ENCODE results near the gene BRICD5.
A peak's percentile ranks its signal among the peaks of the same experiment; 100 is the strongest.
"Not testable (repeated sequence)": the region's sequence is repeated elsewhere in the genome, so short reads cannot be mapped to it uniquely, and the experiment has no call there.

BRICD5 gene

GRCh38 chr16:2250652-2251295, 40.1 kb upstream of the BRICD5 start:
- Histone ChIP-seq H3K36me3 (peaks cover 45 to 79% (median 69%) of the 10 kb centered on the region in 11 experiments), H3K27ac (peak overlapping the region; percentile 69 to 91 (median 80); a peak in 21 of 22 replicates), H3K9me3 (replicated peaks in 1 of 11) (no peaks in the 10 kb centered on the region), H3K4me3 (peak overlapping the region; percentile 68 to 87 (median 74)), H3K4me1 (peaks cover 25 to 34% (median 30%) of the 10 kb centered on the region in 10 experiments), H4K20me1 (peaks cover 0 to 67% (median 43%) of the 10 kb centered on the region in 11 experiments; a peak in 21 of 22 replicates), H3K4me2 (peak overlapping the region; percentile 71 to 98 (median 89)), H3K27me3 (no peaks in the 10 kb centered on the region), H3K9ac (peak overlapping the region; percentile 80 to 93 (median 88))
- no peak for TF ChIP-seq Cebpa-rat (IDR thresholded peaks at IDR 0.05)

- Histone ChIP-seq H4K20me1 (peaks cover 9 to 61% (median 34%) of the 10 kb centered on the region in 11 experiments; a peak in 18 of 22 replicates), H3K9me3 (replicated peaks in 1 of 11) (no peaks in the 10 kb centered on the region), H3K27ac (no peak overlapping the region), H3K4me2 (no peak overlapping the region), H3K9ac (peak overlapping the region in 1 of 11 experiments; percentile 13; a peak in 1 of 22 replicates), H3K36me3 (peaks cover 46 to 79% (median 70%) of the 10 kb centered on the region in 11 experiments), H3K4me1 (peaks cover 15 to 34% (median 28%) of the 10 kb centered on the region in 10 experiments), H3K4me3 (no peak overlapping the region), H3K27me3 (no peaks in the 10 kb centered on the region)
- TF ChIP-seq Cebpa-rat (IDR thresholded peaks at IDR 0.05): no peak
These were observed 35.7 kb upstream of the BRICD5 start for GRCh38 chr16:2246301-2246885.

GRCh38 chr16:2244926-2245795, 34.5 kb upstream of the BRICD5 start:
- no peak for TF ChIP-seq Cebpa-rat (IDR thresholded peaks at IDR 0.05)
- Histone ChIP-seq H3K27me3 (no peaks in the 10 kb centered on the region), H3K9ac (no peak overlapping the region), H4K20me1 (peaks cover 7 to 67% (median 30%) of the 10 kb centered on the region in 11 experiments; a peak in 18 of 22 replicates), H3K4me2 (no peak overlapping the region), H3K4me3 (no peak overlapping the region), H3K27ac (no peak overlapping the region), H3K4me1 (peaks cover 9 to 28% (median 20%) of the 10 kb centered on the region in 10 experiments), H3K9me3 (replicated peaks in 1 of 11) (no peaks in the 10 kb centered on the region), H3K36me3 (peaks cover 46 to 90% (median 72%) of the 10 kb centered on the region in 11 experiments)

- Histone ChIP-seq H4K20me1 (peaks cover 9 to 76% (median 37%) of the 10 kb centered on the region in 11 experiments; a peak in 20 of 22 replicates), H3K9me3 (replicated peaks in 1 of 11) (no peaks in the 10 kb centered on the region), H3K9ac (0 out of 22 replicates have a peak overlapping the region, but pooled peaks of 2 of the 11 experiments have one; percentile 1 to 6), H3K36me3 (peaks cover 53 to 99% (median 78%) of the 10 kb centered on the region in 11 experiments), H3K27ac (no peak overlapping the region), H3K4me3 (no peak overlapping the region), H3K4me1 (peaks cover under 1 to 19% (median 12%) of the 10 kb centered on the region in 10 experiments; a peak in 19 of 20 replicates), H3K4me2 (no peak overlapping the region), H3K27me3 (no peaks in the 10 kb centered on the region)
- TF ChIP-seq Cebpa-rat (IDR thresholded peaks at IDR 0.05): no peak
These were observed 33.6 kb upstream of the BRICD5 start for GRCh38 chr16:2244301-2244700.

- no peaks in the 10 kb centered on the region for H3K9me3 ChIP-seq (replicated peaks in 1 of 11)
- no peak overlapping the region for H3K27ac ChIP-seq
- H4K20me1 ChIP-seq: peaks cover 9 to 81% (median 43%) of the 10 kb centered on the region in 11 experiments; a peak in 20 of 22 replicates
- H3K27me3 ChIP-seq: no peaks in the 10 kb centered on the region
- H3K9ac ChIP-seq: peak overlapping the region in 6 of 11 experiments; percentile 1 to 34 (median 12); a peak in 1 of 22 replicates
- no peak overlapping the region for H3K4me3 ChIP-seq
- H3K4me2 ChIP-seq: no peak overlapping the region; a peak in 1 of 22 replicates
- H3K4me1 ChIP-seq: peaks cover 0 to 19% (median 11%) of the 10 kb centered on the region in 10 experiments; a peak in 15 of 20 replicates
- TF ChIP-seq Cebpa-rat (IDR thresholded peaks at IDR 0.05): no peak
- H3K36me3 ChIP-seq: peaks cover 53 to 99% (median 79%) of the 10 kb centered on the region in 11 experiments
These were observed 33.1 kb upstream of the BRICD5 start for GRCh38 chr16:2243781-2244180.

GRCh38 chr16:2243031-2243528, 32.4 kb upstream of the BRICD5 start:
- Histone ChIP-seq H3K4me1 (peaks cover 0 to 19% (median 11%) of the 10 kb centered on the region in 10 experiments; a peak in 15 of 20 replicates), H3K9me3 (replicated peaks in 1 of 11) (no peaks in the 10 kb centered on the region), H3K27ac (no peak overlapping the region), H3K4me2 (peak overlapping the region in 4 of 11 experiments; percentile 13 to 59 (median 52); a peak in 9 of 22 replicates), H3K27me3 (peaks cover 0 to 6% (median 2%) of the 10 kb centered on the region in 11 experiments; a peak in 10 of 22 replicates), H3K4me3 (no peak overlapping the region), H4K20me1 (peaks cover 9 to 82% (median 50%) of the 10 kb centered on the region in 11 experiments; a peak in 21 of 22 replicates), H3K36me3 (peaks cover 53 to 94% (median 77%) of the 10 kb centered on the region in 11 experiments), H3K9ac (peak overlapping the region in 3 of 11 experiments; percentile 9 to 34 (median 24); a peak in 3 of 22 replicates)
- no peak for TF ChIP-seq Cebpa-rat (IDR thresholded peaks at IDR 0.05)

- Histone ChIP-seq H3K4me2 (peak overlapping the region in 4 of 11 experiments; percentile 13 to 59 (median 52); a peak in 7 of 22 replicates), H4K20me1 (peaks cover 9 to 86% (median 54%) of the 10 kb centered on the region in 11 experiments; a peak in 21 of 22 replicates), H3K27ac (no peak overlapping the region), H3K9ac (peak overlapping the region in 1 of 11 experiments; percentile 9; a peak in 2 of 22 replicates), H3K27me3 (peaks cover 3 to 10% (median 7%) of the 10 kb centered on the region in 11 experiments; a peak in 20 of 22 replicates), H3K9me3 (replicated peaks in 1 of 11) (no peaks in the 10 kb centered on the region), H3K4me1 (peaks cover 0 to 19% (median 11%) of the 10 kb centered on the region in 10 experiments; a peak in 15 of 20 replicates), H3K4me3 (no peak overlapping the region), H3K36me3 (peaks cover 53 to 92% (median 74%) of the 10 kb centered on the region in 11 experiments)
- TF ChIP-seq Cebpa-rat (IDR thresholded peaks at IDR 0.05): no peak
These were observed 31.9 kb upstream of the BRICD5 start for GRCh38 chr16:2242598-2242997.

- H3K9me3 ChIP-seq (replicated peaks in 1 of 11); H3K27ac ChIP-seq; H3K4me3 ChIP-seq; H3K9ac ChIP-seq; H3K4me2 ChIP-seq: not testable (repeated sequence)
- Histone ChIP-seq H4K20me1 (peaks cover 14 to 93% (median 75%) of the 10 kb centered on the region in 11 experiments; a peak in 21 of 22 replicates), H3K4me1 (peaks cover 0 to 19% (median 11%) of the 10 kb centered on the region in 10 experiments; a peak in 15 of 20 replicates), H3K27me3 (peaks cover 19 to 33% (median 25%) of the 10 kb centered on the region in 11 experiments), H3K36me3 (peaks cover 43 to 89% (median 70%) of the 10 kb centered on the region in 11 experiments)
These were observed 29.7 kb upstream of the BRICD5 start for GRCh38 chr16:2240331-2240730.

All from BLaER1 treated with 17β-estradiol and CSF1 and Interleukin-3, amounts not matched to agents 10 nM and 100 nM (cell line).